ENCODE results near the gene PATJ. TPM values are rescaled to one million over a fixed set of nuclear protein-coding genes. Genes with fewer than 3 reads are reported as not detected.

The PATJ gene
- total RNA-seq, 1 experiment from 2014 or later: 47.3 TPM

- Histone ChIP-seq H2BK12ac (ENCODE audit: insufficient read length, low read depth, low read length) (no peak overlapping the region), H2BK5ac (ENCODE audit: insufficient read length, low read length) (no peak overlapping the region), H2BK15ac (ENCODE audit: low read depth, low read length) (no peak overlapping the region), H2BK120ac (ENCODE audit: low read depth, low read length, poor library complexity, severe bottlenecking) (no peak overlapping the region), H3K9me3 (ENCODE audit: control insufficient read depth, low read depth, low read length) (no peaks in the 10 kb centered on the region), H3K9ac (ENCODE audit: extremely low read depth, insufficient read length, low read length) (no peak overlapping the region), H3T11ph (ENCODE audit: low read length) (no peak overlapping the region), H3K27me3 (ENCODE audit: insufficient read depth, low read length) (no peaks in the 10 kb centered on the region), H3K56ac (ENCODE audit: insufficient read length, low read depth, low read length) (no peak overlapping the region), H2AFZ (ENCODE audit: low read length) (no peak overlapping the region), H4K91ac (ENCODE audit: insufficient read length, low read depth, low read length) (no peak overlapping the region), H3K4ac (ENCODE audit: low read depth, low read length) (no peak overlapping the region), H2BK20ac (ENCODE audit: low read depth, low read length, poor library complexity, severe bottlenecking) (no peak overlapping the region), H3K14ac (ENCODE audit: insufficient read depth, low read length) (no peak overlapping the region), H3K18ac (ENCODE audit: insufficient read length, low read depth, low read length) (no peak overlapping the region), H3K4me2 (ENCODE audit: insufficient read depth, insufficient read length, low read length) (no peak overlapping the region), H3K79me2 (ENCODE audit: insufficient read depth, low read length) (no peaks in the 10 kb centered on the region), H3K23ac (ENCODE audit: insufficient read length, low read depth, low read length) (no peak overlapping the region), H3K4me1 (ENCODE audit: insufficient read depth, low read length) (no peaks in the 10 kb centered on the region), H2AK5ac (ENCODE audit: insufficient read length, low read length) (no peak overlapping the region), H3K79me1 (ENCODE audit: insufficient read depth, low read depth, low read length, poor library complexity, severe bottlenecking) (no peaks in the 10 kb centered on the region), H3K23me2 (ENCODE audit: insufficient read length, low read depth, low read length, poor library complexity, severe bottlenecking) (no peaks in the 10 kb centered on the region), H4K20me1 (ENCODE audit: control insufficient read depth, insufficient read depth, insufficient read length) (no peaks in the 10 kb centered on the region), H3K27ac (ENCODE audit: insufficient read length, low read depth, low read length) (no peak overlapping the region), H4K8ac (replicated peaks; ENCODE audit: insufficient read length, low read depth, low read length) (no peak overlapping the region), H4K5ac (ENCODE audit: insufficient read length, low read depth, low read length) (no peak overlapping the region)
- H3K27ac Mint-ChIP-seq: no peak overlapping the region
- H3K4me3 Mint-ChIP-seq: no peak overlapping the region
- no CpG with 5 or more reads among the region's 2 CpGs for WGBS (ENCODE audit: extremely low coverage, insufficient read length, low lambda C conversion rate)
- TF ChIP-seq CTCF (conservative IDR thresholded peaks at IDR 0.05): no peak
- peaks cover 5 to 6% of the 10 kb centered on the region in 2 experiments; a peak in 3 of 4 replicates for H3K4me1 Mint-ChIP-seq
- H3K27me3 Mint-ChIP-seq (ENCODE audit: low read depth): no peaks in the 10 kb centered on the region
- no peaks in the 10 kb centered on the region for H3K36me3 Mint-ChIP-seq (ENCODE audit: insufficient read depth in 1 of 3, low read depth in 3 of 3)
- no peaks in the 10 kb centered on the region for H3K9me3 Mint-ChIP-seq
- no peak for DNase-seq
Observed at GRCh38 chr1:62006690-62007089, 264.4 kb downstream of the PATJ start.

Data from H9 (cell line).